Muscle layer of duodenum (tissue), 2 donors: ENCODE measurements around the gene ZSCAN1.

Experiments used
- H3K27ac ChIP-seq: one replicate; pipeline ENCODE4 v1.7.0; 2013; ENCODE audit warnings: mild to moderate bottlenecking, low read length
- H3K27me3 ChIP-seq: one replicate; pipeline ENCODE4 v1.7.0; 2013; ENCODE audit warnings: low read depth, mild to moderate bottlenecking, control low read depth, low read length
- H3K36me3 ChIP-seq, 2 donors: one replicate each; pipeline ENCODE4 v1.7.0; 2013; ENCODE audit warnings: low read length in 2 of 2, control low read depth in 1 of 2, mild to moderate bottlenecking in 1 of 2; ENCODE audit not compliant: insufficient read depth in 2 of 2, control insufficient read depth in 1 of 2
- H3K4me1 ChIP-seq, 2 donors: one replicate each; pipeline ENCODE4 v1.7.0; 2013; ENCODE audit warnings: low read length in 2 of 2, mild to moderate bottlenecking in 2 of 2, control low read depth in 1 of 2, moderate library complexity in 1 of 2; ENCODE audit not compliant: insufficient read depth in 2 of 2, control insufficient read depth in 1 of 2
- H3K4me3 ChIP-seq, 2 donors: one replicate each; pipeline ENCODE4 v1.7.0; 2013; ENCODE audit warnings: low read length in 2 of 2, low read depth in 1 of 2, mild to moderate bottlenecking in 1 of 2
- H3K9me3 ChIP-seq, 2 donors: one replicate each; pipeline ENCODE4 v1.7.0; 2013; ENCODE audit warnings: low read length in 2 of 2, control low read depth in 1 of 2, mild to moderate bottlenecking in 1 of 2; ENCODE audit not compliant: control insufficient read depth in 1 of 2
- donor health status: healthy.

ZSCAN1 gene

DNA sequence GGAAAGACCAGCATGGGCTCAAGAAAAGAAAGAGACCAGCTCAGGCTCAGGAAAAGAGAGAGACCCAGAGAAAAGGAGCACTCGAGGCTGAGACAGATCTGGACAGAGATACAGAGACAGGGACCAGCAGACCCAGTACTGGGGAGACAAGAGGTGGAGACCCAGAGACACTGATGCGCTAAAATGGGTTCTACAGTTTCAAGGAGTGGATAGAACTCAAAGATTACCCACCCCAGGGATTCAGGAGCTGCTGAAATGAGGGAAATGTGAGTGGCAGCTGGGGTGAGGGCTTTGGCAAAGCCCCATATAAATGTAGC lies 64.8 kb downstream of the ZSCAN1 start:
- H3K9me3 ChIP-seq, result peaks cover 0 to 27% of the 10 kb centered on the region in 2 donors
- peak overlapping the region; percentile 97 for H3K27ac ChIP-seq
- H3K27me3 ChIP-seq, result no peaks in the 10 kb centered on the region
- H3K4me1 ChIP-seq, result peaks cover 4 to 15% of the 10 kb centered on the region in 2 donors
- peak overlapping the region; percentile 75 to 98 for H3K4me3 ChIP-seq
- H3K36me3 ChIP-seq, result peaks cover 0 to 25% of the 10 kb centered on the region in 2 donors
